Fibroblast of skin of right biceps (primary cell): ENCODE results near the gene RPL11.
"Not testable (repeated sequence)": the region's sequence is repeated elsewhere in the genome, so short reads cannot be mapped to it uniquely, and the experiment has no call there.

Source experiments
- DNase-seq: peaks from one replicate; pipeline ENCODE4 v3.0.0-alpha.2; 2013

RPL11 gene

DNA sequence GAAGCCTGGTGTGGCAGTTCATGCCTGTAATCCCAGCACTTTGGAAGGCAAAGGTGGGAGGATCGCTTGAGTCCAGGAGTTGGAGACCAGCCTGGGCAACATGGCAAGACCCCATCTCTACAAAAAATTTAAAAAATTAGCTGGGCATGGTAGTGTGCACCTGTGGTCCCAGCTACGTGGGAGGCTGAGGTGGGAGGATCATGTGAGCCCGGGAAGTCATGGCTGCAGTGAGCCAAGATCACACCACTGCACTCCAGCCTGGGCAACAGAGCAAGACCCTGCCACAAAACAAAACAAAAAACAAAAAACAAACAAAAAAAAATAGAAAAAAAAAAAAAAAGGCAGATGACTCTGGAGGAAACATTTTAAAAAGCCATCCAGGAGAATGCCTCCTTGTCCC, 3.9 kb upstream of the RPL11 start:
- DNase-seq, result not testable (repeated sequence)

DNA sequence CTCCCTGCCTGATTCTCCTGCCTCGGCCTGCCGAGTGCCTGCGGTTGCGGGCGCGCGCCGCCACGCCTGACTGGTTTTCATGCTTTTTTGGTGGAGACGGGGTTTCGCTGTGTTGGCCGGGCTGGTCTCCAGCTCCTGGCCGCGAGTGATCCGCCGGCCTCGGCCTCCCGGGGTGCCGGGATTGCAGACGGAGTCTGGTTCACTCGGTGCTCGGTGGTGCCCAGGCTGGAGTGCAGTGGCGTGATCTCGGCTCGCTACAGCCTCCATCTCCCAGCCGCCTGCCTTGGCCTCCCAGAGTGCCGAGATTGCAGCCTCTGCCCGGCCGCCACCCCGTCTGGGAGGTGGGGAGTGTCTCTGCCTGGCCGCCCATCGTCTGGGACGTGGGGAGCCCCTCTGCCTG, 3.3 kb upstream of the RPL11 start:
- not testable (repeated sequence) for DNase-seq

DNA sequence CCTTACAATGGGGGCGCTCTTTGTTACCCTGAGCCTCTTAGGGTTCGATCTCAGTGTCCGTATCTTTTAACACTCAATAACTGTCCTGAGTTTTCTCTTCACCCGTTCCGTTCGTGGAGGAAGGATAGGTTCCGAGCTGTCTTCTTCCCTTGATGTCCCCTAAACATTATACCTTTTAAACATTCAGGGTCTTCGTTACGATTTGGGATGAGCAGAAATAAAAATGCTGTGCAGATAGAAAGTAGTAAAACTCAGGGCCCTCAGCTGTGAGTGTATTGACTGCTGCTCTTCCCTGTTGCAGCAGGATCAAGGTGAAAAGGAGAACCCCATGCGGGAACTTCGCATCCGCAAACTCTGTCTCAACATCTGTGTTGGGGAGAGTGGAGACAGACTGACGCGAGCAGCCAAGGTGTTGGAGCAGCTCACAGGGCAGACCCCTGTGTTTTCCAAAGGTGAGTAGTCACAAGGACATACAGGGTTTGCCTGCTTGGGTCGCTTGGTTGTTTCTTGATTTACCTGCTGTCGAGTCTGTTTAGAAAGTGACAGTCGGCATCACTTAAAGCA, 784 bp downstream of the RPL11 start:
- DNase-seq, result no peak

DNA sequence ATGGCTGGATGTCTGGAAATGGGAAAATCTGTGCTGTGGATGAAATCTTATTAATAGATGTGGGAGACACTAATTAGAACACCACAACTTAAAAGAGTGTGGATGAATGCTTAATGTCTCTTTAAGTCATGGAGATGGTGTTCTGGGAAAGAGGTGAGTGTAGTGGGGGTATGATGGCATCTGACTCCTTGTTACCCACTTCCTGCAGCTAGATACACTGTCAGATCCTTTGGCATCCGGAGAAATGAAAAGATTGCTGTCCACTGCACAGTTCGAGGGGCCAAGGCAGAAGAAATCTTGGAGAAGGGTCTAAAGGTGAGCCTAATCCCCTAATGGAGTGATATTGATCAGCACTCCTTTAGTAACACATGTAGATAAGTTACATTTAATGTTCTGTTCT, 2.0 kb downstream of the RPL11 start:
- no peak for DNase-seq

DNA sequence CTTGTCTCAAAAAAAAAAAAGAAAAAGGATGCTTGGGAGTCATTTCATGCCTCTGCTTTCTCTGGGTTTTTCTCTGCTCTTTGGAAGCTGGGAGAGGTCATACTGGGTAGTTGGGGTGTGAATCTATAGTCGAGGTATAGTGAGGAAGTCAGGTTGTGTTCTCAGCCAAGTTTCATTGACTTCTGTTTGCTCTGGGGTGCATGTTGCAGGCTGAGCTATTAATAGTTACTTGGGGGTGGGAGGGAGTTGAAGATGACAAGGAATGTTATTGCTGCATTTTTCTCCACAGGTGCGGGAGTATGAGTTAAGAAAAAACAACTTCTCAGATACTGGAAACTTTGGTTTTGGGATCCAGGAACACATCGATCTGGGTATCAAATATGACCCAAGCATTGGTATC, 2.8 kb downstream of the RPL11 start:
- DNase-seq, result no peak

GRCh38 chr1:23695667-23696066, 4.1 kb downstream of the RPL11 start:
- no peak for DNase-seq

DNA sequence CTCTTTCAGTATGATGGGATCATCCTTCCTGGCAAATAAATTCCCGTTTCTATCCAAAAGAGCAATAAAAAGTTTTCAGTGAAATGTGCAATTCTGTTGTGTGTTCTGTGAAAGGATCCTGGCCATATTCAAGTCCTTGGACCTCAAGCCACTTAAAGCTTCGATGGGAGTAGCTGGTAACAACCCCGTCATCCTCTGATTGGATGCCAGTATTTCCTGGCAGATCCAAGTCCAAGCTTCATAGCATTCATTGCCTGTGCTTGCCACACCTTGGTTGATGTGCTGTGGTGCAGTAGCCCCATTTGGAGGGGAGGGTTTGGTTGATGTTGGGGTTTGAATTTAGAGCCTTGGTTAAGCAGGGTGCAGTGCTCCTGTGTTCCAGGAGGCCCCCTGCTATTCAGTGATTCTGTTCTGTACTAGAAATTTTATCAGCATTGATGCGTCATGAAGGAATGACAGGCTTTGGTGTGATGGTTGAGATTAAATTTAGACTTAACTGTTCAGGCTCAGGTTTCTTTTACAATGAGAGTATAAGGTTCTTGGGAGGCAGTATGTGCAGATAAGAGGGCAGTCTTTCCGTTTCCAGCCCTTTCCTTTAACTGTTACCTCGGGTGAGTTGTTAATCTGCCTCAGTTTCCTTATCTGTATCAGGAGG, 4.9 kb downstream of the RPL11 start:
- no peak for DNase-seq

DNA sequence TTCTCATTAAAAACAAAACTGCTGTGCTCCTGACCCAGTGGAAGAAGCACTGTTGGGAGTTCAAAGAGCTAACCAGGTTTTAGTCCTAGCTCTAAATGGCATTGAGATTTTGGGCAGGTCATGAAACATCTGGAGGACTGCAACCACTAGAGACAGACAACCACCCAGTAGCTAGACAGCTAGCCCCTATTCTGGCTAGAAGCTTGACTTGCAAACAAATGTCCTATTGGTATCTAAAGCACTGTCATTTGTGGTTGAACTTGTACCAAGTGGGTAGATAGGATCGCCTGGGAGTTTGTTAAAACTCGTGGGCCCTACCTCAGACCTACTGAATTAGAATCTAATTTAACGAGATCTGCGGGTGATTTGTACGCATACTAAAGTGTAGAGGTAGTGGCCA, 6.9 kb downstream of the RPL11 start:
- no peak for DNase-seq

GRCh38 chr1:23699280-23700179, 7.9 kb downstream of the RPL11 start:
- no peak for DNase-seq

DNA sequence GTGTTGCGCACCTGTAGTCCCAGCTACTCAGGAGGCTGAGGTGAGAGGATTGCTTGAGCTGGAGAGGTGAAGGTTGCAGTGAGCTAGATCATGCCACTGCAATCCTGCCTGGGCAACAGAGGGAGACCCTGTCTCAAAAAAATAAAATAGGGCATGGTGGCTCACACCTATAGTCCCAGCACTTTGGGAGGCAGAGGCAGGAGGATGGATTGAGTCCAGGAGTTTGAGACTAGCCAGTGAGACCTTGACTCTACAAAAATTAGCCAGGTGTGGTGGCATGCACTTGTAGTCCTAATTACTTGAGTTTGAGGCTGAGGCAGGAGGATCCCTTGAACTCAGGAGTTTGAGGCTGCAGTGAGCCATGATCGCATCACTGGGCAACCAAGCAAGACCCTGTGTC, 9.7 kb downstream of the RPL11 start:
- DNase-seq, result no peak

DNA sequence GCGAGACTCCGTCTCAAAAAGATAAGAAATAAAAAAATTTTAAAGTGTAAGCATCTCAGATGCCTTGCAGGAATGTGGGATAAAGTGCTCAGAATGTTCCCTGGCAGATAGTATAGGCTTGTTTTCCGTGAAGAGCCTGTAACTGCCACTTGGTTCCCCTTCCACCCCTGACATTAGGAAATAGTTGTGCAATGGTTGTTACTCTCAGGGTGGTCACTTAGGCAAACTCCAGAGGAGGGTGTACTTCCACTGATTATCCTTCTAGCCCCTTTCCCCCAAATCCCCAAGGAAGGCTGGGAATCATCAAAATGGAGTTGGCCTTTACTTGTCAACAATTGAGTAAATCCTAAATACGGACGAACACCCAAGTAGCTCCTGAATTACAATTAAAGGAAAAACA, 10.4 kb downstream of the RPL11 start:
- no peak for DNase-seq

DNA sequence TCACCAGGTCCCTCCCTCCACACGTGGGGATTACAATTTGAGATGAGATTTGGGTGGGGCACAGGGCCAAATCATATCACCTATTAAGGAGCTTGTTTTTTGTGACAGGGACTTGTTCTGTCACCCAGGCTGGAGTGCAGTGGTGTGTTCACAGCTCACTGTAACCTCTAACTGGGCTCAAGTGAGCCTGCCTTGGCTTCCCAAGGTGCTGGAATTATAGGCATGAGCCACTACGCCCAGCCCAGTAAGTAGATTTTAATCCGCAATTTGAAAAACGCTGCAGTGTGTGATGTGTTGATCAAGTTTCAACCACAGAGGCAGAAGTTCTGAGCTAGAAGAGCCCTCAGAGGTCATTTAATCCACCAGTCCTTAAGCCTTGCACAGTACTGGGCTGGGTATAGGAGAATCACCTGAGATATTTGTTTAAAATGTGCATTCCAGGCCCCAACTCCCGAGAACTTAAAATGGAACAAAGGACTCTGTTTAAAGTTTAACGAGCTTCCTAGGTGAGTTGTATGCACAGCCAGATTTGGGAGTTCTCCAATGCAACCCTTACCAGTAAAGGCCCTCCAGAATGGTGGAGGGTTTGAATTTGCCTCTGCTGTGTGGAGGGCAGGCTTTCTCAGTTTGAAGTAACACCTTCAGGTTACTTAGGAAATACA, 13.4 kb downstream of the RPL11 start:
- DNase-seq, result no peak

DNA sequence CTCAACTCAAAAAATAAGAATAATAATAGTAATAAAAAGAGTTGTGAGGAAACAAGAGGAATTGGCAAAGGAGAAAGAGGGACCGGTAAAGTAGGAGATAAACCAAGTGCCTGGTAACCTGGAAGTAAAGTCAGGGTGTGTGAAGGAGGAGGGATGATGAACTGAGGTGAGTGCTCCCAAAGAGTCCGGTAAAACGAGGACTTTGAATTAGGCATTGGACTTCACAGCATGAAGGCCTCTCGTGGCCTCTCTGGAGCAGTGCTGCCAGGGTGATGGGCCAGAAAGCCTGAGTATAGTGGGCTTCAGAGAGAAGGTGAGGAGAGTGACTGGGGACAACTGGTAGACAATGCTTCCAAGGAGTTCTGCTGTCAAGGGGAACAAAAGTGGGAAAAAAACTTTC, 17.6 kb downstream of the RPL11 start:
- DNase-seq, result no peak

GRCh38 chr1:23718482-23718881, 26.9 kb downstream of the RPL11 start:
- DNase-seq, result peak; percentile 55

GRCh38 chr1:23719162-23719820, 27.7 kb downstream of the RPL11 start:
- peak; percentile 46 for DNase-seq

DNA sequence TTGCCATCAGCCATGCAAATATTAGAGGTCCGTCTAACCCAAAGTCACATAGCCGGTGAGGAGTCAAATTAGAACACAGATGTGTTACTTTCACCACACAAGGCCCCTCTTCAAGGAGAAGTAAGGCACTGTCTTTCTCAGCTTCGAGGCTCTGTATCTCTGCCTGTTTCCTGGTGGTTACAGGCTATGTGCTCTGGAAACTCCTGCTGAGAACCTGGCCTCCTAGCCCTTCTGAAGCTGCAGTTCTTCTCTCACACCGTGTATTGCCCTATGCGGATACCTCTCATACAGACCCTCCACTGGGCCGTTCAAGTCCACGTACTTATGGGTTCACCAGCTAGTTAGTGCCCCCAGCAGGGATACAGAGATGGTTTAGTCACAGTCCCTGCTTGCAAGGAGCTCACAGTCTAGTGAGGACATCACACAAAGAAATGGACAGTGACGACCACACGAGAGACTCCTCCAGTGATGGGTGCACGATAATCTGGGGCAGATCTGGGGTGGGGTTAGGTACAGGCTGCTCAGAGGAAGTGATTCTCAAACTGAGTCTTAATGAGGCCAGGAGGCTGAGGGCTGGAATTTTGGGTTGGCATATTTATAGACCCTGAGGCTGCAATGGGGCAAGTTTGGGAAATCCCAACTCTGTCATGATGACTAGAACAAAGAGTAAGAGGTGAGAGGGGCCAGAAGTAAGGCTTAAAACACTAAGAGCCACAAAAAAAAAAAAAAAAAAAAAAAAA, 28.8 kb downstream of the RPL11 start:
- no peak for DNase-seq

DNA sequence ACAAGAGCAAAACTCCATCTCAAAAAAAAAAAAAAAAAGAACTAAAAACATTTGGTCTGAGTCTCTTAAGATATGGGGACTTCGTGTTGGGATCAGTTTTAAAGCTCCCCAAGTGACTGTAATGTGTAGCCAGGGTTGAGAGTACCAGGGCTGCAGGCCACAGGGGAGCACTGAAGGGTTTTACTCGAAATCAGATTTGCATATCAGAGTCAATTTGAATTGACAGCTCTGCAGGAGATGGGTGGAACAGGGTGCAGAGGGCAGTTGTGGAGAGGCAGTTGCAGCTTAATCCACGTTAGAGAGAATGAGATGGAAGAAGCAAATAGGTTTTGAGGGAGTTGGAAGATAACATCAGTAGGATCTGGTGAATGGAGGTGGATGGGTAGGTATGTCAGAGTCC, 31.0 kb downstream of the RPL11 start:
- DNase-seq, result no peak

- DNase-seq, result no peak
Observed at GRCh38 chr1:23726686-23727085, 35.1 kb downstream of the RPL11 start.

GRCh38 chr1:23727362-23727811, 35.8 kb downstream of the RPL11 start:
- DNase-seq, result no peak

DNA sequence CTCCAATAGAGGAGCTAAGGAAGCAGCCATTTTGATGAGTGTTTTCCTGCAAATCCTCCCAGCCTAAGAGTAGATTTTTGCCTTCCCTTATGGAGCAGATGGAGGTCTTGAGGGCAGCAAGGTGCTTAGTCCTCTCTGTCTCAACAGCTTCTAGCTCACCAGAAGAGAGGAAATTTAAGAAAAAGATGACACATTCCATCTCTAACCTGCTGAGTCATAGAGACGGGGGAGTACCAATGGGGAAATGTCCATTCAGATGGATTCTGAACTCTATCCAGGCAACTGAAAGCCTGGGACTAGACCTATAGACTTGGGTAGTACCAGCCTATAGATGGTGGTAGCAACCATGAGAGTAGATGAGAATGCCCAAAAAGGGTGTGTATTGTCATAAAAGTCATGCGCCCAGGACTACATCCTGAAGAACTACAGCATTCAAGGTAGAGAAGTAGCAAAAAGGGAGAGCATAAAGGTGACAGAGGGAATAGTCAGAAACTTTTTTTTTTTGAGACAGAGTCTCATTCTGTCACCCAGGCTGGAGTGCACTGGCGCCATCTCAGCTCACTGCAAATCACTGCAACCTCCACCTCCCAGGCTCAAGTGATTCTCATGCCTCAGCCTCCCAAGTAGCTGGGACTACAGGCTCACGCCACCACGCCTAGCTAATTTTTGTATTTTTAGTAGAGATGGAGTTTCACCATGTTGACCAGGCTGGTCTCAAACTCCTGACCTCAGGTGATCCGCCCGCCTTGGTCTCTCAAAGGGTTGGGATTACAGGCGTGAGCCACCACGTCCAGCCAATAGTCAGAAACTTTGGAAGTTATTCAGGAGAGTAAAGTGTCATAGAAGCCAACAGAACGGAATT, 41.0 kb downstream of the RPL11 start:
- DNase-seq, result peak; percentile 52

GRCh38 chr1:23733281-23733680, 41.7 kb downstream of the RPL11 start:
- DNase-seq, result not testable (repeated sequence)
